H1 (cell line): ENCODE data around the gene TEAD3. TPM values are rescaled to one million over a fixed set of nuclear protein-coding genes. Genes with fewer than 3 reads are reported as not detected.

Source experiments
- CTCF ChIA-PET: fragments of 300-600 bp; sonication (Branson Sonifier 250); formaldehyde crosslinking; loops from one replicate; lab custom pipeline; 2021; ENCODE audit not compliant: partially characterized antibody; lab: Charles Lee
- POLR2A ChIA-PET: fragments of 300-600 bp; sonication (Branson Sonifier 250); formaldehyde crosslinking; loops from one replicate; lab custom pipeline; 2021; ENCODE audit warnings: inconsistent platforms; ENCODE audit not compliant: partially characterized antibody; lab: Charles Lee
- DNase-seq, 2 experiments: peaks; one replicate each; pipeline versions ENCODE4 v3.0.0 to v3.0.0-alpha.2; 2010 to 2022; ENCODE audit warnings: low spot score in 2 of 2, low read depth in 1 of 2, mixed read lengths in 1 of 2
- FAIRE-seq: peaks from 2 replicates; lab custom pipeline; 2011; peaks lifted over from hg19 to GRCh38; lab: Jason Lieb, UNC
- H2AFZ ChIP-seq: 2 replicates; pipeline ENCODE4 v1.8.1; 2012; ENCODE audit warnings: low read length, inconsistent platforms
- H2AK5ac ChIP-seq: 2 replicates; pipeline ENCODE4 v1.6.1; 2013; ENCODE audit warnings: low read depth, low read length
- H2BK120ac ChIP-seq: replicated peaks from 2 replicates; pipeline ENCODE3; 2013; ENCODE audit warnings: low read depth, low read length, inconsistent platforms
- H2BK12ac ChIP-seq: 2 replicates; pipeline ENCODE4 v1.6.1; 2013; ENCODE audit warnings: low read depth, low read length
- H2BK15ac ChIP-seq: 2 replicates; pipeline ENCODE4 v1.6.1; 2013; ENCODE audit warnings: low read length
- H2BK20ac ChIP-seq: 2 replicates; pipeline ENCODE4 v1.6.1; 2013; ENCODE audit warnings: low read length
- H2BK5ac ChIP-seq: 2 replicates; pipeline ENCODE4 v1.6.1; 2013; ENCODE audit warnings: low read depth, low read length
- H3K14ac ChIP-seq: 2 replicates; pipeline ENCODE4 v1.6.1; 2013; ENCODE audit warnings: inconsistent platforms; ENCODE audit not compliant: insufficient read length
- H3K18ac ChIP-seq: 2 replicates; pipeline ENCODE4 v1.6.1; 2013; ENCODE audit warnings: low read length; ENCODE audit errors: extremely low read depth
- H3K23ac ChIP-seq: 2 replicates; pipeline ENCODE4 v1.6.1; 2013; ENCODE audit warnings: inconsistent platforms; ENCODE audit not compliant: insufficient read length
- H3K23me2 ChIP-seq: 2 replicates; pipeline ENCODE4 v1.6.1; 2013; ENCODE audit warnings: low read depth, low read length
- H3K27ac ChIP-seq: 2 replicates; pipeline ENCODE4 v1.6.1; 2011; ENCODE audit warnings: low read depth, low read length, inconsistent platforms
- H3K27me3 ChIP-seq, 4 experiments: replicated peaks in 1 of 4; 1 replicate in 1 of 4; 2 replicates in 3 of 4; pipeline versions ENCODE4 v1.6.1 to v1.8.1; 2011 to 2013; ENCODE audit warnings: low read length in 3 of 4, mild to moderate bottlenecking in 3 of 4, inconsistent platforms in 2 of 4, mixed read lengths in 2 of 4, moderate library complexity in 1 of 4; ENCODE audit not compliant: control insufficient read depth in 3 of 4, insufficient read depth in 3 of 4; ENCODE audit errors: extremely low read depth in 1 of 4
- H3K36me3 ChIP-seq, 4 experiments: 2 replicates each; pipeline versions ENCODE4 v1.6.1 to v1.8.1; 2011 to 2013; ENCODE audit warnings: mild to moderate bottlenecking in 4 of 4, low read length in 3 of 4, moderate library complexity in 2 of 4, control low read depth in 1 of 4, inconsistent platforms in 1 of 4; ENCODE audit not compliant: insufficient read depth in 4 of 4, control insufficient read depth in 2 of 4
- H3K4ac ChIP-seq: replicated peaks from 2 replicates; pipeline ENCODE3; 2013; ENCODE audit warnings: low read length, low read depth, mixed read lengths, inconsistent platforms; ENCODE audit not compliant: insufficient read length
- H3K4me1 ChIP-seq, 4 experiments: replicated peaks in 1 of 4; 1 replicate in 1 of 4; 2 replicates in 3 of 4; pipeline versions ENCODE4 v1.6.1 to v1.8.1; 2011 to 2013; ENCODE audit warnings: low read length in 3 of 4, inconsistent platforms in 2 of 4, mixed read lengths in 1 of 4; ENCODE audit not compliant: insufficient read depth in 4 of 4, control insufficient read depth in 3 of 4
- H3K4me2 ChIP-seq, 2 experiments: 2 replicates each; pipeline versions ENCODE4 v1.6.1 to v1.8.1; 2011 to 2013; ENCODE audit warnings: low read depth in 2 of 2, low read length in 2 of 2, control low read depth in 1 of 2, inconsistent platforms in 1 of 2, mild to moderate bottlenecking in 1 of 2; ENCODE audit not compliant: insufficient read depth in 1 of 2
- H3K4me3 ChIP-seq, 4 experiments: fragments of 200-600, 300-600 bp in 1 of 4; sonication (generic), shearing (Covaris generic), sonication (Bioruptor Twin) in 1 of 4; 2 replicates each; pipeline versions ENCODE4 v1.5.1 to v1.8.1; 2011 to 2016; ENCODE audit warnings: low read length in 4 of 4, low read depth in 3 of 4, control low read depth in 2 of 4, inconsistent platforms in 2 of 4, mild to moderate bottlenecking in 2 of 4, mixed read lengths in 1 of 4, moderate library complexity in 1 of 4; ENCODE audit not compliant: insufficient read depth in 2 of 4; ENCODE audit errors: extremely low read depth in 1 of 4
- H3K56ac ChIP-seq: replicated peaks from 2 replicates; pipeline ENCODE3; 2013; ENCODE audit warnings: low read depth, mild to moderate bottlenecking, mixed read lengths, low read length, inconsistent platforms; ENCODE audit not compliant: insufficient read length
- H3K79me1 ChIP-seq: 2 replicates; pipeline ENCODE4 v1.6.1; 2013; ENCODE audit warnings: low read depth, low read length, control low read depth
- H3K79me2 ChIP-seq, 2 experiments: 2 replicates each; pipeline versions ENCODE4 v1.6.1 to v1.8.1; 2012 to 2013; ENCODE audit warnings: low read length in 2 of 2, mild to moderate bottlenecking in 2 of 2, inconsistent platforms in 1 of 2; ENCODE audit not compliant: insufficient read depth in 2 of 2, control insufficient read depth in 1 of 2
- H3K9ac ChIP-seq, 4 experiments: replicated peaks in 1 of 4; 1 replicate in 1 of 4; 2 replicates in 3 of 4; pipeline versions ENCODE4 v1.6.1 to v1.8.1; 2011 to 2013; ENCODE audit warnings: low read depth in 3 of 4, low read length in 3 of 4, control low read depth in 2 of 4, mild to moderate bottlenecking in 2 of 4, moderate library complexity in 2 of 4, inconsistent platforms in 1 of 4; ENCODE audit errors: extremely low read depth in 1 of 4
- H3K9me3 ChIP-seq, 2 experiments: 2 replicates each; pipeline versions ENCODE4 v1.6.1 to v1.8.1; 2012 to 2013; ENCODE audit warnings: mild to moderate bottlenecking in 2 of 2, moderate library complexity in 2 of 2, control low read depth in 1 of 2, inconsistent platforms in 1 of 2, low read depth in 1 of 2, low read length in 1 of 2, mixed read lengths in 1 of 2; ENCODE audit not compliant: insufficient read depth in 2 of 2
- H4K20me1 ChIP-seq, 2 experiments: replicated peaks in 1 of 2; 2 replicates each; pipeline versions ENCODE3 to v1.8.1; 2011 to 2013; ENCODE audit warnings: inconsistent platforms in 2 of 2, low read length in 2 of 2, mild to moderate bottlenecking in 1 of 2; ENCODE audit not compliant: insufficient read depth in 2 of 2, control insufficient read depth in 1 of 2
- H4K5ac ChIP-seq: 2 replicates; pipeline ENCODE4 v1.6.1; 2013; ENCODE audit warnings: low read length, low read depth, mixed read lengths, inconsistent platforms; ENCODE audit not compliant: insufficient read length
- H4K8ac ChIP-seq: 2 replicates; pipeline ENCODE4 v1.8.0; 2013; ENCODE audit warnings: mild to moderate bottlenecking, moderate library complexity, low read length, inconsistent platforms; ENCODE audit not compliant: insufficient read depth; ENCODE audit errors: extremely low read depth
- H4K91ac ChIP-seq: replicated peaks from 2 replicates; pipeline ENCODE3; 2013; ENCODE audit warnings: low read length, mixed read lengths, inconsistent platforms; ENCODE audit not compliant: insufficient read length
- ASH2L ChIP-seq: fragments of 200-600, 300-600 bp; sonication (generic); IDR thresholded peaks from one replicate; pipeline ENCODE4 v1.7.1; 2017; ENCODE audit warnings: low read length
- E2F6 ChIP-seq: IDR thresholded peaks from 2 replicates; pipeline ENCODE4 v1.6.1; 2012; ENCODE audit warnings: inconsistent platforms
- EP300 ChIP-seq, 2 experiments: IDR thresholded peaks; 1 replicate in 1 of 2; 2 replicates in 1 of 2; pipeline ENCODE4 v1.6.1; 2011 to 2012; ENCODE audit warnings: low read depth in 2 of 2, low read length in 2 of 2, mild to moderate bottlenecking in 2 of 2, borderline replicate concordance in 1 of 2, inconsistent platforms in 1 of 2, moderate library complexity in 1 of 2
- MAFK ChIP-seq: IDR thresholded peaks from 2 replicates; pipeline ENCODE4 v1.6.1; 2012; ENCODE audit warnings: low read depth, mild to moderate bottlenecking, improper control_type of control experiment, low read length
- SP2 ChIP-seq: IDR thresholded peaks from 2 replicates; pipeline ENCODE4 v1.6.1; 2012; ENCODE audit warnings: mild to moderate bottlenecking, low read length, inconsistent platforms
- YY1 ChIP-seq: IDR thresholded peaks from 2 replicates; pipeline ENCODE4 v1.6.1; 2011; ENCODE audit warnings: low read depth, mild to moderate bottlenecking, low read length
- WGBS, 2 experiments: shearing (Covaris generic) in 1 of 2; methylation state at CpG; one replicate each; pipeline versions ENCODE4 v1.1.6 to v1.1.7; 2013 to 2015; ENCODE audit warnings: low lambda C conversion rate in 2 of 2, mixed read lengths in 2 of 2, inconsistent platforms in 1 of 2, low coverage in 1 of 2, missing lambda C conversion rate in 1 of 2; ENCODE audit not compliant: insufficient replicate concordance in 2 of 2, insufficient coverage in 1 of 2, insufficient read length in 1 of 2; ENCODE audit errors: extremely low coverage in 1 of 2, missing lambda C conversion rate in 1 of 2; 5-methylcytosine and 5-hydroxymethylcytosine counted together
- polyA plus RNA-seq, 7 experiments: library from polyadenylated mRNA; depleted of rRNA in 3 of 7; stranded (reverse) in 5 of 7; unstranded in 2 of 7; fragments of >200 nt in 5 of 7; fragments of 200-250 nt in 2 of 7; gene quantifications; 1 replicate in 5 of 7; 2 replicates in 1 of 7; 4 replicates in 1 of 7; pipeline versions ENCODE4 v1.2.1 to v1.2.3, GENCODE V29; 2011 to 2013; ENCODE audit warnings: missing spikeins in 2 of 7, mixed read lengths in 2 of 7
- total RNA-seq: library from RNA; stranded (reverse); fragmentation: NEBNext Ultra II Directional; extraction: Animal tissue kit (Norgen Biotek cat#: 25700); gene quantifications from 2 replicates; pipeline ENCODE4 v1.2.1, GENCODE V29; 2021

The TEAD3 gene
- total and polyA plus RNA-seq, 2 of the 8 experiments (the other 6 are each of a cell fraction or from before 2014, with no cell fraction given), result 20.1 to 28.7 TPM

- no peak overlapping the region for H2AFZ ChIP-seq
- no peak overlapping the region for H2AK5ac ChIP-seq
- H3K4me2 ChIP-seq, result no peak overlapping the region
- FAIRE-seq (no peak), DNase-seq (no peak)
- 92% methylated on average over 4 of the region's 4 CpGs; no CpG with 5 or more reads in 1 of the 2 experiments for WGBS, 2 experiments
- no peak overlapping the region for H2BK15ac ChIP-seq
- POLR2A ChIA-PET, result interaction anchor here (1.0 to 1.8 kb wide), 4 partner anchors 20 to 94 kb away, joined by 3 to 4 read pairs (median 4); partner anchors contain the start of gene TEAD3
- H3K79me1 ChIP-seq, result no peaks in the 10 kb centered on the region
- H2BK12ac ChIP-seq, result no peak overlapping the region
- no peak overlapping the region for H3K9ac ChIP-seq
- no peak overlapping the region for H3K14ac ChIP-seq
- no peak overlapping the region for H3K23ac ChIP-seq
- H2BK5ac ChIP-seq, result no peak overlapping the region
- H4K5ac ChIP-seq, result no peak overlapping the region
- H4K91ac ChIP-seq, result peak overlapping the region; percentile 0
- 0 out of 7 replicates have a peak, but pooled peaks cover 0 to 2% (median 0%) of the 10 kb centered on the region in 4 experiments for H3K27me3 ChIP-seq
- H2BK20ac ChIP-seq, result no peak overlapping the region
- H3K18ac ChIP-seq, result no peak overlapping the region
- H3K36me3 ChIP-seq, result no peaks in the 10 kb centered on the region
- no peak overlapping the region for H3K27ac ChIP-seq
- no peaks in the 10 kb centered on the region for H3K23me2 ChIP-seq
- peaks cover 0 to 13% (median 8%) of the 10 kb centered on the region in 4 experiments; a peak in 6 of 7 replicates for H3K4me1 ChIP-seq
- no peak overlapping the region for H3K4me3 ChIP-seq
- H3K9me3 ChIP-seq, result no peaks in the 10 kb centered on the region
- no peak overlapping the region for H4K8ac ChIP-seq
- TF ChIP-seq SP2 (no peak), EP300 (IDR thresholded peaks at IDR 0.05; ENCODE audit: borderline replicate concordance in 1 of 2, low read depth in 2 of 2, low read length in 2 of 2) (no peak), YY1 (no peak), ASH2L (no peak), MAFK (no peak), E2F6 (0 out of 2 replicates have a peak, but pooled peaks have one; percentile 9)
- TF ChIP-seq, all 59 proteins: peak for 1
- Histone ChIP-seq H4K20me1 (no peaks in the 10 kb centered on the region), H3K4ac (no peak overlapping the region), H2BK120ac (no peak overlapping the region), H3K79me2 (no peaks in the 10 kb centered on the region), H3K56ac (no peak overlapping the region)
- CTCF ChIA-PET, result interaction anchor here (0.6 to 32.2 kb wide), 23 partner anchors 11 to 1781 kb away, joined by 3 to 521 read pairs (median 5); no protein-coding TSS in a partner anchor
Observed at GRCh38 chr6:35521235-35521634, 24.4 kb upstream of the TEAD3 start.
